OCI-M2 (cell line): ENCODE measurements around the gene OXCT2.
"Not testable (repeated sequence)": the region's sequence is repeated elsewhere in the genome, so short reads cannot be mapped to it uniquely, and the experiment has no call there.

Experiments used
- DNase-seq: peaks from one replicate; lab custom pipeline; 2025; ENCODE audit not compliant: unreplicated experiment; lab: John Stamatoyannopoulos, UW

Gene OXCT2

GRCh38 chr1:39787964-39788363 is 16.8 kb upstream of the OXCT2 start:
- DNase-seq: not testable (repeated sequence)

- no peak for DNase-seq
Observed at GRCh38 chr1:39787468-39787867, 16.3 kb upstream of the OXCT2 start.

GRCh38 chr1:39787108-39787375 is 15.9 kb upstream of the OXCT2 start:
- DNase-seq: not testable (repeated sequence)

GRCh38 chr1:39786303-39787107 is 15.4 kb upstream of the OXCT2 start:
- DNase-seq: not testable (repeated sequence)

- not testable (repeated sequence) for DNase-seq
Observed at GRCh38 chr1:39782685-39783084, 11.5 kb upstream of the OXCT2 start.

GRCh38 chr1:39782103-39782502 is 11.0 kb upstream of the OXCT2 start:
- DNase-seq: no peak

- DNase-seq: no peak
Observed at GRCh38 chr1:39781349-39781715, 10.2 kb upstream of the OXCT2 start.

GRCh38 chr1:39779821-39780220 is 8.7 kb upstream of the OXCT2 start:
- DNase-seq: no peak

- DNase-seq: no peak
Observed at GRCh38 chr1:39779137-39779536, 8.0 kb upstream of the OXCT2 start.

GRCh38 chr1:39778463-39779099 is 7.4 kb upstream of the OXCT2 start:
- not testable (repeated sequence) for DNase-seq

GRCh38 chr1:39777896-39778295 is 6.7 kb upstream of the OXCT2 start:
- not testable (repeated sequence) for DNase-seq

- no peak for DNase-seq
Observed at GRCh38 chr1:39777306-39777705, 6.2 kb upstream of the OXCT2 start.

GRCh38 chr1:39776886-39777285 is 5.7 kb upstream of the OXCT2 start:
- no peak for DNase-seq

- DNase-seq: no peak
Observed at GRCh38 chr1:39776400-39776713, 5.2 kb upstream of the OXCT2 start.

GRCh38 chr1:39775676-39776399 is 4.7 kb upstream of the OXCT2 start:
- DNase-seq: not testable (repeated sequence)

GRCh38 chr1:39775141-39775540 is 4.0 kb upstream of the OXCT2 start:
- DNase-seq: not testable (repeated sequence)

GRCh38 chr1:39773369-39773979 is 2.3 kb upstream of the OXCT2 start:
- DNase-seq: not testable (repeated sequence)

GRCh38 chr1:39770100-39771021 is 787 bp downstream of the OXCT2 start:
- DNase-seq: not testable (repeated sequence)

- DNase-seq: not testable (repeated sequence)
Observed at GRCh38 chr1:39769502-39769901, 1.6 kb downstream of the OXCT2 start.

- DNase-seq: not testable (repeated sequence)
Observed at GRCh38 chr1:39766466-39766865, 4.7 kb downstream of the OXCT2 start.

GRCh38 chr1:39764512-39764911 is 6.6 kb downstream of the OXCT2 start:
- DNase-seq: not testable (repeated sequence)
